ENCODE results near the gene ACACB.
"Not testable (repeated sequence)": the region's sequence is repeated elsewhere in the genome, so short reads cannot be mapped to it uniquely, and the experiment has no call there.

Gene ACACB

GRCh38 chr12:109147126-109147525, 30.7 kb downstream of the ACACB start:
- not testable (repeated sequence) for DNase-seq

GRCh38 chr12:109147954-109148353, 31.6 kb downstream of the ACACB start:
- no peak for DNase-seq

- no peak for DNase-seq
Observed at GRCh38 chr12:109150124-109150640, 33.8 kb downstream of the ACACB start.

GRCh38 chr12:109151457-109151856, 35.1 kb downstream of the ACACB start:
- no peak for DNase-seq

DNA sequence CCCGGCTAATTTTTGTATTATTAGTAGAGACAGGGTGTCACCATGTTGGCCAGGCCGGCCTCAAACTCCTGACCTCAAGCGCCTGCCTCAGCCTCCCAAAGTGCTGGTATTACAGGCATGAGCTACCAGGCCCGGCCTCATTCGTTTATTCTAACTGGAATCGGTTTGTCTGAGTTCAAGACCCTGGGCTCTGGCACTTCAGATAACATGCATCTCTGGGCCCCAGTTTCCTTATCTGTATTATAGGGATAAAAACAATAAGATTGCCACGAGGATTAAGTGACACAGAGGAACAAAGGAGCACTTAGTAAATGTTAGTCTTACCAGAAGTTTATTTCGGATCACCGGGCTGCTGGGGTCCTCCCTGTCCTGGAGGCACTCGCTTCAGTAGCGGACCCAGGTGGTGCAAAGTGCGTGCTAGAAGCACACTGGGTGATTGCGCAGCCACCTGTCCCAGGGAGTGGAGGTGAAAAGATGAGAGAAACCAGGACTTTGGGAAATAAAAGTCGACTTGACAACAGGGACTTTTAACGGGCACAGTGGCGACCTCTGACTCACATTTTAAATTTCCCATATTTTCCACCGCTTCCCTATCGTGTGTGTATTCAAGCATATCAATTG, 37.5 kb downstream of the ACACB start:
- DNase-seq, result no peak

DNA sequence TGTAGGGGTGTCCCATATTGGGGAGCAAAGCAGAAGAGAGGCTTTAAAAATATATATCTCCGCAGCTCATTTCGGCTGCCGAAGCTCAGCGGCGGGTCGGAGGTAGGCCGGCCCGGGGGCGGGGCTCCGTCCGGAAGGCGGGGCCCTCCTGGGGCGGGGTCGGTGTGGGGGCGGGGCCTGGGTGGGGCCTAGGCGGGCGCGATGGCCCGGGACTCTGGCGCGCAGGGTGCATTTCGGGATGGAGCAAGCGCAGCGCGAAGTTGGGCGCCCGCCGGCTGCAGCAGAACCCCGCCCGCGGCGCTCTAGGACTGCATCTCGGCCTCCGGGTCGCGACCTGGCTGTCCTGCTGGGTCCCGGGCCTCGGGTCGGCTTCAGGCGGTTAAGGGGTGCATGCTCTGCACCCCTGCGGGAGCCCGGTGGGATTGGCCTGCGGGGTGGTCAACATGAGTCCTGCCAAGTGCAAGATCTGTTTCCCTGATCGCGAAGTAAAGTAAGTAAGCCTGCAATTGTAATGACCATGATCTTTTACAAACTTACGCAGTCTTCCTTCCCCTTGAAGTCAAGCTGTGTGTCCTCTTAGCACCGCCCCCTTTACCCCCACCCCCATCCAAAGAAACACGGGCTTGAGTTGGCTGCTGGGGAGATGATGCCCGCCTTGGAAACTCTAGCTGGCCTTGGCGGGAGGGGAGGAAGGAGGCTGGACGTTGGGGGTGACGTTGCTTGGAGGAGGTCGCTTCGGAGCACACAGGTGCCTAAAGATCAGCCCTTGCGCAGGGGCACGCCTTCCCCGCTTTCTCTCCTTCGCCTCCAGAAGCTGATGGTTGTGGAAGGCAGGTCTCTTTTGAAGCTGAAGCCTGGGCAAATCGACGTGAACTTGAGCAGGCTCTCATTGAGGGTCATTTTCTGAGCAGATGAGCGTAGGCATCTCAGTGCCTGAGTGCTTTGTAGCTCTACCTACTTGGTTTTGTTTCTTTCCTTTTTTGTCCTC, 38.4 kb downstream of the ACACB start:
- no peak for DNase-seq

DNA sequence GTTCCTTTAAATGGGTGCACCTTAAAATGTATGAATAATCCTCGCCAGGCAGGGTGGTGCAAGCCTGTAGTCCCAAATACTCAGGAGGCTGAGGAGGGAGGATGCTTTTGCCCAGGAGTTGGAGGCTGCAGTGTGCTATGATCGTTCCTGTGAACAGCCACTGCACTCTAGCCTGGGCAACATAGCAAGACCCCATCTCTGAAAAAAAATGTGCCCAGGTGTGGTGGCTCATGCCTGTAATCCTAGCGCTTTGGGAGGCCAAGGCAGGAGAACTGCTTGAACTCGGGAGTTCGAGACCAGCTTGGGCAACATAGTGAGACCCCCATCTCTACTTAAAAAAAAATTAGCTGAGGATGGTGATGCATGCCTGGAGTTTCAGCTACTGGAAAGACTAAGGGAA, 39.6 kb downstream of the ACACB start:
- no peak for DNase-seq

GRCh38 chr12:109156586-109156985, 40.2 kb downstream of the ACACB start:
- DNase-seq, result no peak

GRCh38 chr12:109157986-109158385, 41.6 kb downstream of the ACACB start:
- DNase-seq, result no peak

DNA sequence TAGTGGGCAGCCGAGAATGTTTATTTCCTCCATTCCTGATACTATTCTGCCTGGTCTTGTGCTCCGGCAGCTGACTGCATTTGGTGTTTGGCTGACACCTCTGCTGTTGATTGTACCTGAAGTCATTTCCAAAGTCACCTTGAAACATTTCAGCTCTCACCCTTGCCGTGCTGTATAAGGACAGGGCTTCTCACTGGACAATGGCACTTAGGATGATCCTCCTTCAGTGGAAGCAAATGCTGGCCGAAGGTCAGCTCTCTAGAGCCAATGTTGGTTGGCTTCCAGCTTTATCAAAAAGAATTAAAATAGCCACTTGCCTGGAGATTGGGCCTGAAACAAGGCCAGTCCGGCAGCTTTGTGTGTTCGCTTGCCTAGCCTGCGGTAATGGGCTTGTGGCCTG, 44.0 kb downstream of the ACACB start:
- no peak for DNase-seq

DNA sequence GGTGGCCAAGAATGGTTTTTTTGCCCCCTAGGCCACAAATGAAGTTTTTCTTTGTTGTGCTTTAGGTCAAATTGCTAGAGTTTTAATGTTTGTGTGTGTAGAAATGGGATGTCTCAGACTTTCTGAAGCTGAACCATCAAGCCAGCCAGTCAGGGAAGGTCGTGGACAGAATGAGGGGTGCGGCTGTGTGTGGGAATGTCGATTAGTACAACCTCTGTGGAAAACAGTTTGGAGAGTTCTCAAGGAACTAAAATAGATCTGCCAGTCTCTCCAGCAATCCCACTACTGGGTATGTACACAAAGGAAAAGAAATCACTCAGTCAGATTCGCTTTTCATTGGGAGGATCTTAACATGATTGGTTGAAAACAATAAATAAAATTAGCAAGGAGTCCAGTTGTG, 44.5 kb downstream of the ACACB start:
- no peak for DNase-seq

- no peak for DNase-seq
Observed at GRCh38 chr12:109162551-109162950, 46.2 kb downstream of the ACACB start.

- DNase-seq, result no peak
Observed at GRCh38 chr12:109163167-109163566, 46.8 kb downstream of the ACACB start.

- DNase-seq, result no peak
Observed at GRCh38 chr12:109165599-109165998, 49.2 kb downstream of the ACACB start.

DNA sequence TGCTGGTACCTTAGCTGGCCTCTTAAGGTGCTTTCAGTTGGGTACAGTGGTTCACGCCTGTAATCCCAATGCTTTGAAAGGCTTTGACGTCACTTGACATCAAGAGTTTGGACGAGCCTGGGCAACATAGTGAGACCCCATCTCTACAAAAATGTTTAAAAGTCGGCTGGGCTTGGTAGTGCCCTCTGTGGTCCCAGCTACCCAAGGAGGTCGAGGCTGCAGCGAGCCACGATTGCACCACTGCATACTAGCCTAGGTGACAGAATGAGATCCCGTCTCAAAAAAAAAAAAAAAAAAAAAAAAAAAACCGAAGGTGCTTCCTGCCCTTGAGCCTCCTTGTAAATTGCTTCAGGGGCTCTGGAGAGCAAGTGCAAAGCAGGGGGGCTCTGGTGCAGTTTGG, 50.0 kb downstream of the ACACB start:
- DNase-seq, result no peak

GRCh38 chr12:109167781-109168180, 51.4 kb downstream of the ACACB start:
- no peak for DNase-seq

GRCh38 chr12:109169262-109169661, 52.9 kb downstream of the ACACB start:
- no peak for DNase-seq

DNA sequence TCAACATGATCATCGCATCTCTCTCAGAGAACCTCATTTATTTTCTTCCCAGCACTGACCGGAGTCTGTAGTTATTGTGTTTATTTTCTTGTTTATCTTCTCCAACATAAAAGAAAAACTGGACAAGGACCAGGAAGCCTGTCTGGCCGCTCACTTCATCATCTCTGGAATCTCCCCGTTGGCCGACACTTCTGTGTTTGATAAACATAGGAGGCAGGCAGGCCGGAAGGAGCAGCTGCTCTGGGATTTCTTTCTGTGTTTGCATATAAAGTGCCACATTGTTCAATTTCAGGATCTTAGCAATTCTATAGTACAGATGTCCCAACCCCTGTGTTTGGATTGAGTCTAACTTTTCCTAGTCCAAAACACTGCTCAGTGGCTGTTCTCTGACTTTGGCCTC, 53.3 kb downstream of the ACACB start:
- no peak for DNase-seq

DNA sequence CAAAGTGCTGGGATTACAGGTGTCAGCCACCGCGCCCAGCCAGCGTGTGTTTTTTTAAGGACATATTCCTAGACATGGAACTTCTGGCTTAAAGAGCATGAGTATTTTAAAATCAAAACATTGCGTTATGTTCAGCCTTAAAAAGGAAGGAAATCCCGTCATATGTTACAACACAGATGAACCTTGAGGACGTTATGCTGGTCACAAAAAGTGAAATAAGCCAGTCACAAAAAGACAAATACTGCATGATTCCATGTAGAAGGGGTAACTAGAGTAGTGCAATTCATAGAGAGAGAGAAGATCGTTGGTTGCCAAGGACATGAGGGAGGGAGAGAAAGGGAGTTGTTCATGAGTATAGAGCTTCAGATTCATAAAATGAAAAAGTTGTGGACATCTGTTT, 53.9 kb downstream of the ACACB start:
- no peak for DNase-seq

GRCh38 chr12:109172787-109173186, 56.4 kb downstream of the ACACB start:
- DNase-seq, result not testable (repeated sequence)

DNA sequence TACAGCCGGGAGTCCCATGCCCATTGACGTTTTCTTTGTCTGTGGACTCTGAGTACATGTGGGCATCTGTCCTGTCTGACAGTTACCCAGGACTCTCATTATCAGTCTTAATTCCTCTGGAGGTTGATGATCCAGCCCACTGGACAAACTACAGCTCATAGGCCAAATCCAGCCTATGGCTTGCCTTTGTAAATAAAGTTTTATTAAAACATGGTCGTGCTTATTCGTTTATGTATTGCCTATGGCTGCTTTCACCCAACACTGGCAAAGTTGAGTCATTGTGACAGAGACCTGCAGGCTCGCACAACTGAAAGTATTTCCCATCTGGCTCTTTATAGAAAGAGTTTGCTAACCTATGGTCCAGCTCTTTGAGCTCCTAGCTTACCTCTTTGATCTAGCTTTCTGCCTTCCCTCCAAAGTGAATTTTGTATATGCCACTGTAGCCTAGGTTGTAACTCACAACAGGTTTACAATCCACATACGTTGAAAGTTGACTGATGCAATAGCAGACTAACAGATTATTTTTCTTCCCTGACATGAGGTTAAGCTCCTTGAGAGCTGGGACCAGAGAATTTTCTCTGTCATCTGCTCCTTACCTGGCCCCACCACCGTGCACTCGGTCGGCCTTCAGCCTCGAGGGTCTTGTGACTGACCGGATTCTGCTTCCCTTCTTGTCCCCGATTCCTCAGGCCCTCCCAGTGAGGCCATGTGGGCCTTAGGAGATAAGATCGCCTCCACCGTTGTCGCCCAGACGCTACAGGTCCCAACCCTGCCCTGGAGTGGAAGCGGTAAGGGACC, 57.3 kb downstream of the ACACB start:
- no peak for DNase-seq

- no peak for DNase-seq
Observed at GRCh38 chr12:109174468-109174867, 58.1 kb downstream of the ACACB start.

DNA sequence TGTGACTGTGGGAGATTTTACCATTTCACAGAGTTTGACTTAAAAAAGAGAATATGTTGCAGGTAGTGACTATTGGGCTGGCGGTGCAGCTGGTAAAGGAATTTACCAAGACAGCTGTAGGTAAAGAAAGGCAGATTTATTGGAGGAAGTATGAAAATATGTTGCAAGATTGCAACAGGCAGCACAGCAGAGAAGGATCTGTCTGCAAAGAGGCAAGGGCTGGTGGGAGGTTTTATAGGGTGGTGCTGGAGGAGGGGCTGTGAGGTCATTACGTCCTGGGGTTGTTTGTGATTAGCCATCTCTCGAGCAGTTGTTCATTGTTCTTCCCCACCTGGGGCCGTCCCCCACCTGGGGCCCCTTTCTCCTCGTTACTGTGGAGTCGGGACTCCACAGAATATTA, 62.1 kb downstream of the ACACB start:
- DNase-seq, result no peak
